Subcutaneous abdominal adipose tissue (tissue), 5 donors: ENCODE results near the gene CASP7.
"Not testable (repeated sequence)": the region's sequence is repeated elsewhere in the genome, so short reads cannot be mapped to it uniquely, and the experiment has no call there.

ENCODE experiments used
- H3K27ac ChIP-seq: one replicate; pipeline ENCODE4 v1.7.0; 2013; ENCODE audit warnings: low read depth, mild to moderate bottlenecking, inconsistent platforms, low read length, moderate library complexity
- H3K27me3 ChIP-seq, 5 donors: one replicate each; pipeline ENCODE4 v1.7.0; 2013; ENCODE audit warnings: low read length in 5 of 5, inconsistent platforms in 1 of 5; ENCODE audit not compliant: control insufficient read depth in 5 of 5, insufficient read depth in 4 of 5
- H3K36me3 ChIP-seq, 5 donors: one replicate each; pipeline ENCODE4 v1.7.0; 2013; ENCODE audit warnings: low read length in 5 of 5; ENCODE audit not compliant: control insufficient read depth in 5 of 5, insufficient read depth in 5 of 5
- H3K4me1 ChIP-seq, 5 donors: one replicate each; pipeline ENCODE4 v1.7.0; 2013; ENCODE audit warnings: low read length in 5 of 5, mild to moderate bottlenecking in 3 of 5, moderate library complexity in 1 of 5; ENCODE audit not compliant: control insufficient read depth in 5 of 5, insufficient read depth in 5 of 5
- H3K4me3 ChIP-seq, 5 donors: one replicate each; pipeline ENCODE4 v1.7.0; 2013; ENCODE audit warnings: low read length in 5 of 5, low read depth in 1 of 5
- H3K9ac ChIP-seq, 5 donors: one replicate each; pipeline ENCODE4 v1.7.0; 2013; ENCODE audit warnings: low read length in 5 of 5, mild to moderate bottlenecking in 4 of 5, moderate library complexity in 3 of 5
- H3K9me3 ChIP-seq, 5 donors: one replicate each; pipeline ENCODE4 v1.7.0; 2013; ENCODE audit warnings: low read length in 5 of 5; ENCODE audit not compliant: control insufficient read depth in 5 of 5
- donor health status: healthy.
- donor health status: healthy.
- donor health status: healthy.
- donor health status: healthy.
- donor health status: healthy.

CASP7 gene

GRCh38 chr10:113648478-113648877 is 31.2 kb upstream of the CASP7 start:
- no peak overlapping the region for H3K27ac ChIP-seq
- H3K27me3 ChIP-seq = no peaks in the 10 kb centered on the region
- no peak overlapping the region for H3K9ac ChIP-seq
- H3K4me1 ChIP-seq = peaks cover 0 to 18% (median 11%) of the 10 kb centered on the region in 5 donors
- no peak overlapping the region for H3K4me3 ChIP-seq
- no peaks in the 10 kb centered on the region for H3K36me3 ChIP-seq
- no peaks in the 10 kb centered on the region for H3K9me3 ChIP-seq

DNA sequence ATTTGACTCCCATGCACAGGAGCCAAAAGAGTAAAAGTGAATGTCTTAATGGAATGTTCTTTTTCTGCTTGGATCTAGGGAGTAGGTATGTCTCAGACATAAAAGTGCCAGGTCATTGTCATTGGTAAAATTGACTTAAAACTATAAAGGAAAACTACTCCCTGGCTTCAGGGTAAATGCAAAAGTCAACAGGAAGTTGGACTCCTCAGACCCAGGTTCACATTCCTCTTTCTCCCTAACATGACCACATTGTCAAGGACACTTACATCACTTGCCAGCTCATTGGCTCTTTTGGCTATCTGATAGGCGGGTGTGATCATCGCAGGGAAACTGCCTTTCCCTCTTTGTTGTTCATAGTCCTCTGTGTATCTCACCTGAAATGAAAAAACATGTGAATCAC is 29.5 kb upstream of the CASP7 start:
- no peaks in the 10 kb centered on the region for H3K9me3 ChIP-seq
- no peaks in the 10 kb centered on the region for H3K27me3 ChIP-seq
- no peaks in the 10 kb centered on the region for H3K36me3 ChIP-seq
- H3K27ac ChIP-seq = no peak overlapping the region
- H3K4me1 ChIP-seq = peaks cover 0 to 11% (median 5%) of the 10 kb centered on the region in 5 donors
- no peak overlapping the region for H3K4me3 ChIP-seq
- no peak overlapping the region for H3K9ac ChIP-seq

DNA sequence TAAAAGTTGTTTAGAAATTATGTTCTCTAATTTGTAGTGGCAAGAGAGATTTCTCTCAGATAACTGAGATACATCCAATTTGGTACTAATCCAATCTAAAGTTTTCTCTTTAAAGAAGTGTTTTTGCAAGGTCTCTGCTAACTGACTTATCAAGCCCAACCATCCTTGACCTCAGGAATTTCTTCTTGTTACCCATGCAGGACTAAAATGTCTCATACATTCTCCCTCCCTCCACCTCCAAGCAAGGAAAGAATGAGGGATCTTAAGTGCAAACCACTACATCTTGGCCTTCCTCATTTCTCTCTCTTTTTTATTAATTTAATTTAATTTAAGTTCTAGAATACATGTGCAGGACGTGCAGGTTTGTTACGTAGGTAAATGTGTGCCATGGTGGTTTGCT is 28.7 kb upstream of the CASP7 start:
- Histone ChIP-seq H3K9me3 (no peaks in the 10 kb centered on the region), H3K27me3 (no peaks in the 10 kb centered on the region), H3K4me1 (peaks cover 0 to 10% (median 5%) of the 10 kb centered on the region in 5 donors), H3K9ac (no peak overlapping the region), H3K4me3 (no peak overlapping the region), H3K27ac (no peak overlapping the region), H3K36me3 (no peaks in the 10 kb centered on the region)

GRCh38 chr10:113651898-113652297 is 27.8 kb upstream of the CASP7 start:
- Histone ChIP-seq H3K4me3 (no peak overlapping the region), H3K9ac (no peak overlapping the region), H3K27me3 (no peaks in the 10 kb centered on the region), H3K27ac (no peak overlapping the region), H3K9me3 (no peaks in the 10 kb centered on the region), H3K4me1 (peaks cover 0 to 2% (median 0%) of the 10 kb centered on the region in 5 donors), H3K36me3 (no peaks in the 10 kb centered on the region)

DNA sequence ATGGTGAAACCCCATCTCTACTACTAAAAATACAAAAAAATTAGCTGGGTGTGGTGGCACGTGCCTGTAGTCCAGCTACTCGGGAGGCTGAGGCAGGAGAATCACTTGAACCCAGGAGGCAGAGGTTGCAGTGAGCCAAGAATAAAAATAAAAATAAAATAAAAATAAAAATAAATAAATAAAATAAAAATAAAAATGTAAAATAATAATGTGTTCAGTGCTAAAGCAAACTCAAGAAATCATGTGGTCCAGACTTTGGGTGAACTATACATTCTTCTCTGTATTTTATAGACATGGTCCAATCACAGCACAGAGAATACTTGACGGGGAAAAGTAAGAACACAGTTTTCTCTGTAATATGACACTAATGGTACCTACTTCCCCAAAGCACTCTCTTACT is 27.3 kb upstream of the CASP7 start:
- H3K27ac ChIP-seq, H3K36me3 ChIP-seq, H3K4me1 ChIP-seq, H3K9ac ChIP-seq, H3K9me3 ChIP-seq, H3K4me3 ChIP-seq, H3K27me3 ChIP-seq: not testable (repeated sequence)

- Histone ChIP-seq H3K4me3 (no peak overlapping the region), H3K27me3 (peaks cover 0 to 2% (median 0%) of the 10 kb centered on the region in 5 donors), H3K9me3 (no peaks in the 10 kb centered on the region), H3K27ac (no peak overlapping the region), H3K9ac (no peak overlapping the region), H3K36me3 (no peaks in the 10 kb centered on the region), H3K4me1 (no peaks in the 10 kb centered on the region)
These were observed 22.8 kb upstream of the CASP7 start for GRCh38 chr10:113656896-113657295.

GRCh38 chr10:113657544-113657943 is 22.2 kb upstream of the CASP7 start:
- Histone ChIP-seq H3K27ac (no peak overlapping the region), H3K4me3 (no peak overlapping the region), H3K36me3 (no peaks in the 10 kb centered on the region), H3K4me1 (no peaks in the 10 kb centered on the region), H3K9ac (no peak overlapping the region), H3K27me3 (peaks cover 0 to 2% (median 0%) of the 10 kb centered on the region in 5 donors), H3K9me3 (no peaks in the 10 kb centered on the region)

GRCh38 chr10:113661332-113661731 is 18.4 kb upstream of the CASP7 start:
- Histone ChIP-seq H3K9ac (no peak overlapping the region), H3K9me3 (no peaks in the 10 kb centered on the region), H3K27ac (no peak overlapping the region), H3K4me3 (no peak overlapping the region), H3K27me3 (peaks cover 0 to 2% (median 0%) of the 10 kb centered on the region in 5 donors), H3K4me1 (peaks cover 0 to 9% (median 0%) of the 10 kb centered on the region in 5 donors), H3K36me3 (no peaks in the 10 kb centered on the region)

GRCh38 chr10:113663142-113663541 is 16.6 kb upstream of the CASP7 start:
- H3K9me3 ChIP-seq = no peaks in the 10 kb centered on the region
- no peak overlapping the region for H3K4me3 ChIP-seq
- H3K36me3 ChIP-seq = no peaks in the 10 kb centered on the region
- H3K27ac ChIP-seq = no peak overlapping the region
- peaks cover 0 to 11% (median 0%) of the 10 kb centered on the region in 5 donors for H3K4me1 ChIP-seq
- no peak overlapping the region for H3K9ac ChIP-seq
- H3K27me3 ChIP-seq = no peaks in the 10 kb centered on the region

GRCh38 chr10:113663908-113664307 is 15.8 kb upstream of the CASP7 start, which contains the start of gene NRAP:
TSS of gene NRAP (minus strand) at chr10:113664041. CDS start at chr10:113663882, 159 bp downstream.
- H3K4me3 ChIP-seq = no peak within 1 kb of the TSS

GRCh38 chr10:113665352-113665751 is 14.4 kb upstream of the CASP7 start:
- no peak overlapping the region for H3K4me3 ChIP-seq
- H3K27ac ChIP-seq = no peak overlapping the region
- no peaks in the 10 kb centered on the region for H3K36me3 ChIP-seq
- H3K9ac ChIP-seq = no peak overlapping the region
- H3K4me1 ChIP-seq = peaks cover 0 to 11% (median 0%) of the 10 kb centered on the region in 5 donors
- peaks cover 0 to 5% (median 2%) of the 10 kb centered on the region in 5 donors for H3K9me3 ChIP-seq
- no peaks in the 10 kb centered on the region for H3K27me3 ChIP-seq

More at GRCh38 chr10:113663908-113664307, 15.8 kb upstream of the CASP7 start, which contains the start of gene NRAP:
- no peaks in the 10 kb centered on the region for H3K27me3 ChIP-seq
- H3K9ac ChIP-seq = no peak within 1 kb of the TSS
- H3K36me3 ChIP-seq = no peaks in the 10 kb centered on the region
- no peak within 1 kb of the TSS for H3K27ac ChIP-seq
- H3K9me3 ChIP-seq = no peaks in the 10 kb centered on the region
- H3K4me1 ChIP-seq = peaks cover 0 to 11% (median 0%) of the 10 kb centered on the region in 5 donors
